Right atrium auricular region (tissue), 2 donors: Measurements from ENCODE around the gene TBC1D16. TPM values are rescaled to one million over a fixed set of nuclear protein-coding genes. Genes with fewer than 3 reads are reported as not detected.
A peak's percentile ranks its signal among the peaks of the same experiment; 100 is the strongest.

Experiments used
- DNase-seq: peaks from one replicate; pipeline ENCODE4 v3.0.0-alpha.2; 2019; ENCODE audit warnings: low spot score
- H3K27ac ChIP-seq, 2 donors: fragments of 200-600 bp; sonication (generic); 1 replicate in 1 of 2; 2 replicates in 1 of 2; pipeline ENCODE4 v1.5.1; 2016 to 2019
- H3K27me3 ChIP-seq, 2 donors: fragments of 200-600 bp; sonication (generic); one replicate each; pipeline versions ENCODE4 v1.5.1 to v1.6.0; 2017 to 2019
- H3K36me3 ChIP-seq: fragments of 200-600 bp; sonication (generic); one replicate; pipeline ENCODE4 v1.5.1; 2016
- H3K4me1 ChIP-seq, 2 donors: fragments of 200-600 bp; sonication (generic); one replicate each; pipeline versions ENCODE4 v1.5.1 to v1.6.0; 2017 to 2019
- H3K4me3 ChIP-seq, 2 donors: fragments of 200-600 bp; sonication (generic); 1 replicate in 1 of 2; 2 replicates in 1 of 2; pipeline ENCODE4 v1.5.1; 2017 to 2019; ENCODE audit warnings: mild to moderate bottlenecking in 1 of 2, moderate library complexity in 1 of 2
- H3K9me3 ChIP-seq, 2 donors: fragments of 200-600 bp; sonication (generic); one replicate each; pipeline ENCODE4 v1.5.1; 2019
- total RNA-seq, 2 donors: library from RNA; depleted of rRNA; stranded (reverse); fragments of >200 nt; gene quantifications; one replicate each; pipeline ENCODE4 v1.1.0, GENCODE V29; 2016
- TF ChIP-seq, protein P1 (sequence below), 2 donors: fragments of 200-600 bp; sonication (generic); IDR thresholded peaks; one replicate each; pipeline ENCODE4 v1.5.1; 2019; ENCODE audit warnings: antibody characterized with exemption in 2 of 2

TBC1D16 gene
- total RNA-seq, 2 donors from 2014 or later = 9.8 to 19.4 TPM

DNA sequence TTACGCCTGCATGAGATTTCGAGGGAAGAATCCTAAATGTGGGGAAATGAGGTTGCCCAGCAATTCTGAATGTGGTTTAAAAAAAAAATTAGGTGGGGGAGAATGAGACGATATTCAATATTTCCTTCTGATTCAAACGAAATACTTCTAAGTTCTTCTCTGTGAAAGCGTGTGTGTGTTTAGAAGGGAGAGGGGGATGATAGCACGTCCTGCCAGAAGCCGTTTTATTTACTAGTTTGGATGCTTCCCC lies 47.8 kb downstream of the TBC1D16 start:
- no peaks in the 10 kb centered on the region for H3K9me3 ChIP-seq
- DNase-seq = no peak
- no peaks in the 10 kb centered on the region for H3K27me3 ChIP-seq
- no peaks in the 10 kb centered on the region for H3K36me3 ChIP-seq
- H3K27ac ChIP-seq = peak overlapping the region in 1 of 2 donors; percentile 13
- H3K4me1 ChIP-seq = peaks cover 0 to 37% of the 10 kb centered on the region in 2 donors
- H3K4me3 ChIP-seq = no peak overlapping the region
- TF ChIP-seq, protein P1, sequence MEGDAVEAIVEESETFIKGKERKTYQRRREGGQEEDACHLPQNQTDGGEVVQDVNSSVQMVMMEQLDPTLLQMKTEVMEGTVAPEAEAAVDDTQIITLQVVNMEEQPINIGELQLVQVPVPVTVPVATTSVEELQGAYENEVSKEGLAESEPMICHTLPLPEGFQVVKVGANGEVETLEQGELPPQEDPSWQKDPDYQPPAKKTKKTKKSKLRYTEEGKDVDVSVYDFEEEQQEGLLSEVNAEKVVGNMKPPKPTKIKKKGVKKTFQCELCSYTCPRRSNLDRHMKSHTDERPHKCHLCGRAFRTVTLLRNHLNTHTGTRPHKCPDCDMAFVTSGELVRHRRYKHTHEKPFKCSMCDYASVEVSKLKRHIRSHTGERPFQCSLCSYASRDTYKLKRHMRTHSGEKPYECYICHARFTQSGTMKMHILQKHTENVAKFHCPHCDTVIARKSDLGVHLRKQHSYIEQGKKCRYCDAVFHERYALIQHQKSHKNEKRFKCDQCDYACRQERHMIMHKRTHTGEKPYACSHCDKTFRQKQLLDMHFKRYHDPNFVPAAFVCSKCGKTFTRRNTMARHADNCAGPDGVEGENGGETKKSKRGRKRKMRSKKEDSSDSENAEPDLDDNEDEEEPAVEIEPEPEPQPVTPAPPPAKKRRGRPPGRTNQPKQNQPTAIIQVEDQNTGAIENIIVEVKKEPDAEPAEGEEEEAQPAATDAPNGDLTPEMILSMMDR (IDR thresholded peaks at IDR 0.05) = no peak

DNA sequence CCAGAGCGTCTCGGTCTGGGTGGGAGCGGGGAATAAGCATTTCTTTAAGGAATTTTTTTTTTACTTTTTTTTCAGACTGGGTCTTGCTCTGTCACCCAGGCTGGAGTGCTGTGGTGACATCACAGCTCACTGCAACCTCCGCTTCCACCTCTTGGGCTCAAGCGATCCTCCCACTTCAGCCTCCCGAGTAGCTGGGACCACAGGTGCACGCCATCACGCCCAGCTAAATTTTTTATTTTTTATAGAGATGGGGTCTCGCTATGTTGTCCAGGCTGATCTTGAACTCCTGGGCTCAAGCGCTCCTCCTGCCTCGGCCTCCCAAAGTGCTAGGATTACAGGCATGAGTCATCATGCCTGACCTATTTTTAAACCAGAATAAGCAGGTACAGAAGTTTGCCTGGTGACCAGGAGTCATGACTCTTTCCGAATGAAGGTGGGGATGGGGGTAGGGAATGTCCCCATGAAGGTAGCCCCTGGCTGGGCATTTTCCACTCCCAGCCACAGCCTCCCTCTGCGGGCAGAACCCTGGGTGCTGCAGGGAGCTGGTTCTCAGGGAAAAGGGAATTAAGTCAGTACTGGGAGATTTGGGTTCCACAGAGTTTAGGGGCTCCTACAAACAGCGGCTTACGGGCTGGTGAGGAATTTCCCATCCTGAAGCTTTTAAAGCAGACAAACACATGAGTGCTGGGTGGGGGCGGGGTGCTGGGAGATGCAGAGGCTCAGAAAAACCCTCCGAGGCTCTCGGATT lies 48.3 kb downstream of the TBC1D16 start:
- TF ChIP-seq, protein P1 (IDR thresholded peaks at IDR 0.05) = no peak
- no peaks in the 10 kb centered on the region for H3K9me3 ChIP-seq
- DNase-seq = no peak

DNA sequence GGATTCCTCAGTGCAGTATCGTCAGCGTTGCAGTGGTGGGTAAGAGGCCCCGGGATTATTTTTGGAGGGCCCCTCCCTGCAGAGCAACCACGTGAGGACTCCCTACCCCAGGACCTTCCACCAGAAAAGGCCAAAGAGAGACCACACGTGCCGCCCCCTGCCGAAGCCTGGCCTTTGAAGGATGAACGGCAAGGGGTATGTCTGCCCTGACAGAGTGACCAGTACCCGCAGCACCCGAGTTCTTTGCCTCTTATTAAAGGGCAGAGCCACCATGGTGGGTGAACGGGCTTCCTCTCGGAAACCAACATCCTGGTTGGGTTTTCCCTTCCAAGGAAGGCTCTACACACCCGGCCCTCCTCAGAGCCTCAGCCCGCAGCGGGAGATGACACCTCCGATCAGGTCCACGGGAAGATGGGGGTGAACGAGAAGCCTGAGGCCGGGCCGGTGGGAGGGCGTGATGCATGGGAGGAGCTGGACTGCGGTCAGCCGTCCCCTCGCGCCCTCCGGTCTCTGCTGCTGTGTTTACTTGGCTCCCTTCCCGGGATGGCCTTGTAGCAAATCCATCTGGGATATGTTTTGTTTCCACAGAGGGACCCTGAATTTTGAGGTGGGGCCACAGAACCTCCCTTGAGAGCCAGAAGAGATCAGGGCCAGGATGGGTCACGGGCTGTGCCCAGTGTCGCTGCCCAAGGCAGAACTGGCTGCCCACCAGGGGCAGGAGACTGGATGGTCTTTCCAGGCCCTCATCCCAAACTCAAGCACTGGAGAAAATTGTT lies 49.1 kb downstream of the TBC1D16 start:
- DNase-seq = no peak
- H3K27me3 ChIP-seq = no peaks in the 10 kb centered on the region
- H3K4me1 ChIP-seq = peaks cover 0 to 25% of the 10 kb centered on the region in 2 donors
- TF ChIP-seq, protein P1 (IDR thresholded peaks at IDR 0.05) = no peak
- no peak overlapping the region for H3K27ac ChIP-seq
- H3K4me3 ChIP-seq = no peak overlapping the region
- no peaks in the 10 kb centered on the region for H3K36me3 ChIP-seq
- no peaks in the 10 kb centered on the region for H3K9me3 ChIP-seq

More for the DNA sequence above, 48.3 kb downstream of the TBC1D16 start:
- peaks cover 0 to 32% of the 10 kb centered on the region in 2 donors for H3K4me1 ChIP-seq
- H3K27me3 ChIP-seq = no peaks in the 10 kb centered on the region
- H3K27ac ChIP-seq = no peak overlapping the region
- no peak overlapping the region for H3K4me3 ChIP-seq
- H3K36me3 ChIP-seq = no peaks in the 10 kb centered on the region

DNA sequence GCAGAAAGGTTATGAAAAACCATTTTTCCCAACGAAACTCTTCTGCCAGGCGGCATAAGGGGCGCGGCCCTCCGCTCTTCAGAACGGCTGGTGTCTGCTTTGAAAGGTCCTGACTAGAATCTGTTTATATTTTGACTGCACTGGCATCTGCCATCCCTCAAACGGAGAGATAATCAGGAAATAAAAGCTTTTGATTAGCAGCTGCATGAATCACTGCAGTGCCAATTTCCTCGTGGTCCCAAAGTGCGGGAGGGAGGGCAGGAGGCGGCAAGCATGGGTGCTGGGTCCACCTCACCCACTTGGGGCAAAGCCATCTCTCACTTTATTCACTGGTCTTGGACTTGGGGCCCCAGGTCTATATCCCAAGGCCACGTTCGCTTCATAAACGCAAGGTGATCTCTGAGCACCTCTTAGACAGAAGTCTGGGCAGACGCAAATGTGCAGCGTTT lies 49.7 kb downstream of the TBC1D16 start:
- no peak overlapping the region for H3K4me3 ChIP-seq
- no peaks in the 10 kb centered on the region for H3K9me3 ChIP-seq
- no peak for DNase-seq

DNA sequence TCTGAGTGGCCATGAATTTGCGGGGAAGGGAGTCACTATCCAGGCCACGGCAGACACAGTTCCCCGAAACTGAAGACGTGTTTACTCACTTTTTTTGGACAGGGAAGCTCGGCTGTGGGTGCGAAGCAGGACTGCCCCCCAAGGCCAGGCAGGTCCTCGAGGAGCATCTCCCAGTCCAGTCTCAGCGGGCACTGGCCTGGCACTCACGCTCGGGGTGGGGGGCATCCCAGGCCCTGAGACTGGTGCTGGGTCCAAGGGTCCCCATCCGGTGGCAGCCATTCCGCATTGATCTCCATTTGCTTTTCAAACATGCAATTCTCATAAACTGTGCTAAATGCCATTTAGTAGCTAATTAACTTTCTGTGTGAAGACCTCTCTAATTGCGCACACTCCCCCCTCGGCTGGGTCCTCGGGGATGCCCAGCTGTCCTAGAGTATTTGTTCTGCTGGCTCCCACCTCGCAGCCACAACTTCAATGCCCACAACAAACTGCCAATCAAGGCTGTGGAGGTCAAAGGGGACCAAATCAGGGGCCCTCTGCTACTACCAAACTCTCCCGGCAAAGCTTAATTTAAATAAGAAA lies 50.2 kb downstream of the TBC1D16 start:
- H3K4me1 ChIP-seq = peaks cover 0 to 19% of the 10 kb centered on the region in 2 donors
- TF ChIP-seq, protein P1 (IDR thresholded peaks at IDR 0.05) = no peak
- DNase-seq = no peak
- no peak overlapping the region for H3K27ac ChIP-seq
- no peaks in the 10 kb centered on the region for H3K27me3 ChIP-seq
- no peaks in the 10 kb centered on the region for H3K9me3 ChIP-seq
- no peak overlapping the region for H3K4me3 ChIP-seq
- no peaks in the 10 kb centered on the region for H3K36me3 ChIP-seq

More for the DNA sequence above, 49.7 kb downstream of the TBC1D16 start:
- TF ChIP-seq, protein P1 (IDR thresholded peaks at IDR 0.05) = no peak
- H3K27ac ChIP-seq = no peak overlapping the region
- peaks cover 0 to 19% of the 10 kb centered on the region in 2 donors for H3K4me1 ChIP-seq
- no peaks in the 10 kb centered on the region for H3K27me3 ChIP-seq
- no peaks in the 10 kb centered on the region for H3K36me3 ChIP-seq
